A673 (cell line): Measurements from ENCODE around the gene MAPKAP1. TPM values are rescaled to one million over a fixed set of nuclear protein-coding genes. Genes with fewer than 3 reads are reported as not detected.

ENCODE experiments used
- BruUV-seq: library from RNA; stranded (reverse); fragments of 400-500 nt; replicated peaks from 2 replicates; lab custom pipeline; 2021; lab: Mats Ljungman, UMichigan
- CTCF ChIA-PET: fragments of 300-600 bp; sonication (Branson Sonifier 250); formaldehyde crosslinking; loops from one replicate; lab custom pipeline; 2022; ENCODE audit warnings: antibody characterized with exemption; lab: Charles Lee
- POLR2A ChIA-PET: fragments of 300-600 bp; sonication (Branson Sonifier 250); formaldehyde crosslinking; loops from one replicate; lab custom pipeline; 2022; ENCODE audit warnings: antibody characterized with exemption; ENCODE audit not compliant: low non-redundant PET; lab: Charles Lee
- DNase-seq: peaks from one replicate; pipeline ENCODE4 v3.0.0-alpha.2; 2015; ENCODE audit warnings: low spot score
- H3K27ac ChIP-seq: fragments of 200-600 bp; sonication (generic); 2 replicates; pipeline ENCODE4 v1.5.1; 2016; ENCODE audit warnings: mixed run types, low read depth, mild to moderate bottlenecking, mixed read lengths, antibody characterized with exemption, low read length; ENCODE audit not compliant: poor library complexity, severe bottlenecking
- H3K27me3 ChIP-seq: fragments of 200-600 bp; sonication (generic); replicated peaks from 2 replicates; pipeline ENCODE4 v1.6.1; 2017; ENCODE audit warnings: mixed run types, low read depth, mild to moderate bottlenecking, mixed read lengths, antibody characterized with exemption, low read length; ENCODE audit not compliant: insufficient read depth, poor library complexity
- H3K36me3 ChIP-seq: fragments of 200-600 bp; sonication (generic); 2 replicates; pipeline ENCODE4 v1.6.1; 2016; ENCODE audit warnings: mixed run types, mild to moderate bottlenecking, mixed read lengths, antibody characterized with exemption, low read length; ENCODE audit not compliant: insufficient read depth, poor library complexity, severe bottlenecking
- H3K4me1 ChIP-seq: fragments of 200-600 bp; sonication (generic); 2 replicates; pipeline ENCODE4 v1.6.1; 2017; ENCODE audit warnings: mixed run types, mild to moderate bottlenecking, mixed read lengths, antibody characterized with exemption, low read length; ENCODE audit not compliant: insufficient read depth, poor library complexity, severe bottlenecking
- H3K4me3 ChIP-seq: fragments of 200-600 bp; sonication (generic); 2 replicates; pipeline ENCODE4 v1.5.1; 2016; ENCODE audit warnings: low read depth, mixed run types, mild to moderate bottlenecking, mixed read lengths, low read length; ENCODE audit not compliant: poor library complexity, severe bottlenecking
- H3K9me3 ChIP-seq: fragments of 200-600 bp; sonication (generic); 2 replicates; pipeline ENCODE4 v1.6.1; 2016; ENCODE audit warnings: mixed run types, low read depth, mild to moderate bottlenecking, mixed read lengths, antibody characterized with exemption, low read length; ENCODE audit not compliant: poor library complexity, severe bottlenecking
- EZH2 ChIP-seq: fragments of 200-600 bp; sonication (generic); IDR thresholded peaks from 2 replicates; pipeline ENCODE4 v1.6.1; 2017; ENCODE audit warnings: borderline replicate concordance, low read depth, mild to moderate bottlenecking, mixed read lengths, antibody characterized with exemption, low read length; ENCODE audit not compliant: poor library complexity, severe bottlenecking
- intact Hi-C: fragments of 100-400 bp; cut with micrococcal nuclease; formaldehyde crosslinking; loops from one replicate; pipeline ENCODE4 v1.10.0; 2022; ENCODE audit not compliant: unreplicated experiment
- total RNA-seq: library from RNA; stranded (reverse); gene quantifications from 2 replicates; pipeline ENCODE4 v1.2.3, GENCODE V29; 2021
- TF ChIP-seq, protein P1 (sequence below): fragments of 300-800, 200-600 bp; sonication (generic); conservative IDR thresholded peaks from 2 replicates; pipeline ENCODE4 v1.5.1; 2017; ENCODE audit warnings: low read depth, mild to moderate bottlenecking, antibody characterized with exemption, low read length, moderate library complexity, mixed read lengths

MAPKAP1 gene
- total RNA-seq, 1 experiment from 2014 or later, result 98.7 TPM

DNA sequence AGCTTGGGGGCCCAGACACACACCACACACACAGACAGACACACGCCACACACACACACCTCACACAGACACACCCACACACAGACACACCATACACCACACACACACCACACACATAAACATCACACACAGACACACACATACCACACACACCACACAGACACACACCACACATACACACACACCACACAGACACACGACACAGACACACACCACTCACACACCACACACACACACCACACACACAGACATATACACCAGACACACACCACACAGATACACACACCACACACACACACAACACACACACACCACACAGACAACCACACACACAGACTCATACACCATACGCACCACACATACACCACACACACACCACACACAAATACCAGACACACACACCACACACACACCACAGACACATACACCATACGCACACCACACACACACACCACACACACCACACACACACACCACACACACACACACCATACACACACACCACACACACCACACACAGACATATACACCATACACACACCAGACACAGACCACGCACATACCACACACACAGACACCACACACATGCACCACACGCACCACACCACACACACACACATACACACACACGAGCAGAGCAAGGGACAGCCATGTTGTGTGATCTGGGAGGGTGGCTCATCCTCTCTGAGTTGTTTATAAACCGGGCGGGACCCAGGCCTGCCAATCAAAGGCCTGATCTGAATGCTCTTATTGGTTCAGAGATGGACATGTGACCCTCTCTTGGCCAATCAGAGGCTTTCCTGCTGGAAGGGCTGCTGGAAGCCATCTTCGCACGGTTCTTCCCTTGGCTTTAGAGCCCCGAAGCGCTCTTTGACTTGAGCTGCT lies 297.1 kb downstream of the MAPKAP1 start:
- ChIA-PET POLR2A (no interaction called here), CTCF (no interaction called here)
- BruUV-seq, result no TSS peak
- Histone ChIP-seq H3K27me3 (no peaks in the 10 kb centered on the region), H3K4me3 (no peak overlapping the region), H3K27ac (no peak overlapping the region), H3K9me3 (no peaks in the 10 kb centered on the region), H3K4me1 (no peaks in the 10 kb centered on the region), H3K36me3 (no peaks in the 10 kb centered on the region)
- TF ChIP-seq, protein P1, sequence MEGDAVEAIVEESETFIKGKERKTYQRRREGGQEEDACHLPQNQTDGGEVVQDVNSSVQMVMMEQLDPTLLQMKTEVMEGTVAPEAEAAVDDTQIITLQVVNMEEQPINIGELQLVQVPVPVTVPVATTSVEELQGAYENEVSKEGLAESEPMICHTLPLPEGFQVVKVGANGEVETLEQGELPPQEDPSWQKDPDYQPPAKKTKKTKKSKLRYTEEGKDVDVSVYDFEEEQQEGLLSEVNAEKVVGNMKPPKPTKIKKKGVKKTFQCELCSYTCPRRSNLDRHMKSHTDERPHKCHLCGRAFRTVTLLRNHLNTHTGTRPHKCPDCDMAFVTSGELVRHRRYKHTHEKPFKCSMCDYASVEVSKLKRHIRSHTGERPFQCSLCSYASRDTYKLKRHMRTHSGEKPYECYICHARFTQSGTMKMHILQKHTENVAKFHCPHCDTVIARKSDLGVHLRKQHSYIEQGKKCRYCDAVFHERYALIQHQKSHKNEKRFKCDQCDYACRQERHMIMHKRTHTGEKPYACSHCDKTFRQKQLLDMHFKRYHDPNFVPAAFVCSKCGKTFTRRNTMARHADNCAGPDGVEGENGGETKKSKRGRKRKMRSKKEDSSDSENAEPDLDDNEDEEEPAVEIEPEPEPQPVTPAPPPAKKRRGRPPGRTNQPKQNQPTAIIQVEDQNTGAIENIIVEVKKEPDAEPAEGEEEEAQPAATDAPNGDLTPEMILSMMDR, result no peak
- TF ChIP-seq EZH2, result no peak
- peak; percentile 82 for DNase-seq
- intact Hi-C loops, result loop anchor here (2.0 to 10.0 kb wide), 4 partner anchors 227 to 1082 kb away; no protein-coding TSS in a partner anchor

GRCh38 chr9:125409217-125409636 lies 297.8 kb downstream of the MAPKAP1 start:
- CTCF ChIA-PET, result no interaction called here
- Histone ChIP-seq H3K4me3 (no peak overlapping the region), H3K4me1 (no peaks in the 10 kb centered on the region), H3K27me3 (no peaks in the 10 kb centered on the region), H3K9me3 (no peaks in the 10 kb centered on the region), H3K36me3 (no peaks in the 10 kb centered on the region), H3K27ac (no peak overlapping the region)
- intact Hi-C loops, result loop anchor here (2.0 to 10.0 kb wide), 2 partner anchors 820 to 986 kb away; no protein-coding TSS in a partner anchor
- no peak for DNase-seq
- no TSS peak for BruUV-seq
- POLR2A ChIA-PET, result no interaction called here
- TF ChIP-seq EZH2, result no peak
- TF ChIP-seq, protein P1, result no peak

GRCh38 chr9:125407974-125408900 lies 298.8 kb downstream of the MAPKAP1 start:
- CTCF ChIA-PET, result interaction anchor here (0.6 to 1.2 kb wide), 11 partner anchors 86 to 1507 kb away, joined by 3 to 6 read pairs (median 3); partner anchors contain the start of genes GAPVD1 and RALGPS1
- Histone ChIP-seq H3K4me3 (peak overlapping the region; percentile 63), H3K9me3 (no peaks in the 10 kb centered on the region), H3K27ac (peak overlapping the region; percentile 50), H3K27me3 (no peaks in the 10 kb centered on the region), H3K4me1 (no peaks in the 10 kb centered on the region), H3K36me3 (no peaks in the 10 kb centered on the region)
- intact Hi-C loops, result loop anchor here (2.0 to 10.0 kb wide), 2 partner anchors 821 to 987 kb away; no protein-coding TSS in a partner anchor
- peak; percentile 86 for DNase-seq
- POLR2A ChIA-PET, result interaction anchor here (0.6 kb wide), 1 partner anchor 448 kb away, joined by 4 read pairs; no protein-coding TSS in a partner anchor
- TF ChIP-seq, protein P1, result peak; percentile 93
- TF ChIP-seq EZH2, result no peak
- no TSS peak for BruUV-seq
